H7 (cell line): ENCODE data around the gene MSLN. TPM values are rescaled to one million over a fixed set of nuclear protein-coding genes. Genes with fewer than 3 reads are reported as not detected.

Source experiments
- DNase-seq: peaks from one replicate; pipeline ENCODE4 v3.0.0; 2012
- H3K27me3 ChIP-seq: 2 replicates; pipeline ENCODE4 v1.6.0; 2011; ENCODE audit warnings: mild to moderate bottlenecking, low read length; ENCODE audit not compliant: control insufficient read depth, insufficient read depth
- H3K36me3 ChIP-seq: replicated peaks from 2 replicates; pipeline ENCODE4 v1.5.1; 2011; ENCODE audit warnings: low read length; ENCODE audit not compliant: control insufficient read depth, insufficient read depth
- H3K4me3 ChIP-seq: 2 replicates; pipeline ENCODE4 v1.5.1; 2011; ENCODE audit warnings: low read depth, mild to moderate bottlenecking, control low read depth, low read length, moderate library complexity; ENCODE audit not compliant: insufficient read depth
- total RNA-seq: library from RNA; depleted of rRNA; stranded (reverse); fragments of >200 nt; shearing (Covaris generic); gene quantifications from 2 replicates; pipeline ENCODE4 v1.2.3, GENCODE V29; 2014

MSLN gene
- total RNA-seq, 1 experiment from 2014 or later, result not detected

DNA sequence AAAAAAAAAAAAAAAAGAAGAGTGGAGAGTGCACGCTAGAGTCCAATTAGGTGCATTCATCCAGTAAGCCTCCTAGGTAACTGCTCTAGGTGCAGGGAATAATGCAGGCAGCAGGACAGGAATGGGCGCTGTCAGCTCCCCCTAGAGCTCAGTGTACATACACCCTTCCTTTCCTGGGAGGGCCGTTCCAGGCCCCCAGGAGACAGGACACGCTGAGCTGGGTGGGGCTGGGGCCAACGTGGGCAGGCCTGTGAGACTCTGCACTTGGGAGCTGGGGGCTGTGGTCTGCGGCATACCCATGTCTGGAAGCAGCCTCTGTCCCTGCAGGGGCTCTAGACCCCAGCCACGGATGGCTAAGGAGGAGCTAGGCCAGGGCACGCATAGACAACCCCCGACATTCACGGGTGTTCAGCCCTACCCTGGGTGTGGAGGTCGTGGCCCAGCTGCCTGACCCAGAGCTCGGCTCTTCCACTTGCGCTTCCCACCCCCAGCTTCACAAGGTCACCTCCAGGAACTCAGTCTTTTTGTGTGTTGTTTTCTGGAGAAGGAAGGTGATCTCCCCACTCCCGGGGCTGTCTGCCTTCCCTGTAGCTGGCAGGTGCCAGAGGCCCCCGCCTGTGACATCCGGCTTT, 40.6 kb upstream of the MSLN start:
- Histone ChIP-seq H3K27me3 (peaks cover 19% of the 10 kb centered on the region), H3K36me3 (no peaks in the 10 kb centered on the region), H3K4me3 (peak overlapping the region; percentile 80)
- DNase-seq, result no peak

DNA sequence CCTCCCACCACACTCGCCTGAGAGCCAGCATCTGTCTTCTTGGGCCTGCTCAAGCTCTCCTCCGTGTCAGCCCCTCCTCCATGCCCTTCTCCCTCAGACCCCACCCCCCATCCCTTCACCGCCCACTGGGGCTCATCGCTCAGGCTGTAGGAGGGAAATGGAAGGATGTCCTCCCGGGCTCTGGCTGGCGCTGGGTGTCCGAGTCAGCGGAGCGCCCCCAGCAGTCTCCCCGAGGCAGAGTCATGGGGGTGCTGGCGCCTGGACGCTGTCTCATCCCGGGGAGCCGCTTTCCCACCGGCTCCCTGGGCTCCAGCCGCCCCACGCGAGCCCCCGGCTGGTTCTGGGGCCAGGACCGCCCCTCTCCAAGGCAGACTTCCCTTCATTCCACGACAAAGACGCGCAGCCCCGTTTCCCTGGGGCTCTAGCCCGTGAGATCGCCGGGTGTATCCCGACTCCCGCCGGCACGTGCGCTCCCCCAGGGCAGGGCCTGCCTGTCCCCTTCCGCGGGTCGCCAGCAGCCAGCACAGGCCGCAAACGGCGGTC, 40.0 kb upstream of the MSLN start:
- H3K36me3 ChIP-seq, result no peaks in the 10 kb centered on the region
- peaks cover 15% of the 10 kb centered on the region for H3K27me3 ChIP-seq
- peak overlapping the region; percentile 80 for H3K4me3 ChIP-seq
- DNase-seq, result peak; percentile 93

GRCh38 chr16:720990-721764, 39.4 kb upstream of the MSLN start, which contains the start of gene ANTKMT:
TSS of gene ANTKMT (plus strand) at chr16:721146. CDS start at chr16:721275, 129 bp downstream.
- peak; percentile 99 for DNase-seq

GRCh38 chr16:721765-722540, 38.6 kb upstream of the MSLN start:
- DNase-seq, result no peak
- Histone ChIP-seq H3K4me3 (peak overlapping the region; percentile 14), H3K36me3 (no peaks in the 10 kb centered on the region), H3K27me3 (peaks cover 14% of the 10 kb centered on the region; the same call in 1 of the 2 replicates)

More at GRCh38 chr16:720990-721764, 39.4 kb upstream of the MSLN start, which contains the start of gene ANTKMT:
- Histone ChIP-seq H3K4me3 (peak within 1 kb of the TSS; percentile 80), H3K36me3 (no peaks in the 10 kb centered on the region), H3K27me3 (peaks cover 14% of the 10 kb centered on the region; the same call in 1 of the 2 replicates)

- H3K27me3 ChIP-seq, result peaks cover 19% of the 10 kb centered on the region
- no peak for DNase-seq
- no peak overlapping the region for H3K4me3 ChIP-seq
- H3K36me3 ChIP-seq, result no peaks in the 10 kb centered on the region
Measured at GRCh38 chr16:722835-723633, 37.5 kb upstream of the MSLN start.

GRCh38 chr16:723695-724094, 36.8 kb upstream of the MSLN start:
- no peak for DNase-seq
- Histone ChIP-seq H3K4me3 (no peak overlapping the region), H3K36me3 (no peaks in the 10 kb centered on the region), H3K27me3 (peaks cover 20% of the 10 kb centered on the region)

DNA sequence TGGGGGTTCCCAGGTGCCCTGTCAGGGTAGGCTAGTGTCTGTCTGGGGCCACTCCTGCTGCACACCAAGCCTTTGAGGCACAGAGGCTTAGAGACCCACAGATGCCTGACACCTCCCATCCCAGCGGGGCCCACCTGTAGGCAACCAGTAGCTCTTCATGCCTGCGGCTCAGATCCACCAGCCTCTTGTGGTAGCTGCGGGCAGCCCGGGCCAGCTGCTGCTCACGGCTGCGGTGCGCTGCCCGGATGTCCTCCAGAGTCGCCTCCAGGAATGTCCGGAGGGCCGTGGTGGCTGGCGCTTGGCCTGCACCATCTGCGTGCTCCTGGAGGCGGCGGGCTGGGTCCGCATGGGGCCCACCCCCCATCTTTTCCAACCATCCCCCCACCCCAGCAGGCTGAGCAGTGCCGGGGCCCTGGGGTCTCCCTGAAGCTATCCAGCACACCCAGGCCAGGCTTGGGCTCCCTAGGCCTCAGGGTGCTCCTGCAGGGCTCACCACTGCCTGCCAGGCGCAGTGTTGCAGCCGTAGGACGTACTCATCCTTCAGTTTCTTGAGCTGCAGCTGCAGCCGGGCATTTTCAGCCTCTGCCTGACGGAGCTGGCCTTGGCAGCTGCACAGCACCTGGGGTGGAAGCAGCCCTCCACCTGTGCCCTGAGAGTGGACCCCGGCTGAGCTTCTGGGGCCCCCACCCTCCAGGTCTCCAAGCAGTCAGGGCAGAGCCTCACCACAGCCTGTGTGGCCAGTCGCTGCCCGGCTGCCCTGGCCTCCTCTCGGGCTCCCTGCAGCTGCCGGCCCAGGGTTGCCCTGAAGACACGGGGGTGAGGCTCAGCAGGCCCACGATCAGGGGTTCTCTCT, 36.1 kb upstream of the MSLN start:
- Histone ChIP-seq H3K27me3 (peaks cover 18% of the 10 kb centered on the region), H3K36me3 (no peaks in the 10 kb centered on the region), H3K4me3 (no peak overlapping the region)
- no peak for DNase-seq

- no peaks in the 10 kb centered on the region for H3K36me3 ChIP-seq
- H3K27me3 ChIP-seq, result peaks cover 18% of the 10 kb centered on the region
- no peak for DNase-seq
Measured at GRCh38 chr16:725041-725376, 35.5 kb upstream of the MSLN start.

DNA sequence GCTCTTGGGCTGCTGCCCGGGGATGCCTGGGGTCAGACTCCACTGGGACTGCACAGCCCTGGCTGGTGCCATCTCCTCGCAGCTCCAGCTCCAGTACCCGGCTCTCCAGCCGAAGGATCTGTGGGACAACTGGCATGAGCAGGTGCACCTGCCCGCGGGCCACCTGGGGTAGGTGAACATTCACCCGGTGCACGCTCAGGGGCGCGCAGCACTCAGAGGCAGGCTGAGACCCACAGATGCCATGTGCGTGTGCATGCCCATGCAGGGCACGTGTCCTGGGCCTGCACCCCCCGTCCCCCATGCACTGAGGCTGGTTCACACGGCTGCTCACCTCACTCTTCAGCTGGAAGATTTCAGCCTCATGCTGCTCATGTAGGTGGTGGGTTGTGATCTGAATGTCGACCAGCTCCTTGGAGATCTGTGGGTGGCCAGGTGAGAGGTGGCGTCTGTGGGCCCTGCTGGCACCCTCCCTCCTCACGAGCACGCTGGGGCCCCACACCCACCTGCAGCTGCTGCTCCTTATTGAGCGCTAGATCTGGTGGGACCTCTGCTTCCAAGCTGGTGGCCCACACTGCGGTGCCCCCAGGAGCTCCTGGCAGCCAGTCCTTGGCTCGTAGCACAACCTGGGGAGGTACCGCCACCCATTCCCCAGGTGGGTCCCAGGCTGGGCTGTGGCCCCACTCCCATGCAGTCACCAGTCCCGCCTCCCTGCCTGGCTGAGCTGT, 34.9 kb upstream of the MSLN start:
- H3K4me3 ChIP-seq, result no peak overlapping the region
- H3K36me3 ChIP-seq, result no peaks in the 10 kb centered on the region

More at GRCh38 chr16:725041-725376, 35.5 kb upstream of the MSLN start:
- no peak overlapping the region for H3K4me3 ChIP-seq

GRCh38 chr16:726188-726437, 34.4 kb upstream of the MSLN start:
- DNase-seq, result peak; percentile 87
- no peaks in the 10 kb centered on the region for H3K36me3 ChIP-seq
- H3K4me3 ChIP-seq, result peak overlapping the region; percentile 50
- peaks cover 20% of the 10 kb centered on the region for H3K27me3 ChIP-seq

More for the DNA sequence above, 34.9 kb upstream of the MSLN start:
- H3K27me3 ChIP-seq, result peaks cover 20% of the 10 kb centered on the region
- DNase-seq, result no peak

DNA sequence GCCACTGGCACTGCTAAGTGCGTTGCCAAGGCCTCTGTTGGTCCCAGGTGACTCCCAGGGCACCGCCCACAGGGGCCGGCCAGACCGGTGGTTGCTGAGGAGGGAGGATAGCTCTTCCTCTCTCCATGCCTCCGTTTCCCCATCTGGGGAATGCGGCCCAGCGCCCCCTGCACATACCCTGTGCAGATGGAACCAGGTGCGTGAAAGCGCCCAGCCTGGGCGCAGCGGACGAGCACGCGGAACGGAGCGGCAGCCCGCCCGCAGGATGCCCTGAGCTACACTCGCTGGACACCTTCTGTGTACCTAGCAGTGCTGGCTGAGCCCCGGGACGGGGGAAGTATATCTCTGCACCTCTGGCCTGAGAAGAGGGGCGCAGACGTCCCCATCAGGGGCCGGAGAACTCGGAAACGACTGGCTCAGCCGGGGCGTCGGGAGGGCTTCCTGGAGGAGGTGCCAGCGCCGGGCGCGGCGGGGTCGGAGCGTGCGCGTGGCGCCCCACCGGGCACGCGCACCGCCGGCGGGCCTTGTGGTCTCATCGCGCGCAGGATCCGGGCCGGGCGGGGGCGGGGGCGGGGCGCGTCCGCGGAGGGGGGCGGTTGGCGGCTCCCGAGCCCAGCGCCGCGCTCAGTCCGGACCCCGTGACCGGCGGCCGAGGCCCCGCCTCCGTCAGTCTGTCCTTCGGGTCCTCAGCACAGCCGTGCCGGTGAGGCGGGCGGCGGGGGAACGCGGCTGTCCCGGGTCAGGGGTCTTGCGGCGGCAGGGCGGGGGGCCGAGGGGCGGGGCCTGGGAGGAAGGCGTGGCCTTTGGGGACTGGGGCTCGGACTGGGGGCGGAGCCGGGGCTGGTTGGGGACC, 33.9 kb upstream of the MSLN start, which contains the start of the genes CCDC78 and HAGHL:
CCDC78 (minus strand) TSS at position 6 of the 853 bp plus-strand sequence. CDS start 76 bp downstream, outside the sequence.
HAGHL (plus strand) TSS at position 669 of the 853 bp plus-strand sequence. CDS start 404 bp downstream, outside the sequence.
- peak; percentile 98 for DNase-seq
- H3K4me3 ChIP-seq, result peak within 1 kb of the TSS; percentile 71
- H3K36me3 ChIP-seq, result 0 out of 2 replicates have a peak, but pooled peaks cover 1% of the 10 kb centered on the region
- H3K27me3 ChIP-seq, result peaks cover 20% of the 10 kb centered on the region
